Aorta (tissue), 5 donors: ENCODE results near the gene UTP14A. TPM values are rescaled to one million over a fixed set of nuclear protein-coding genes. Genes with fewer than 3 reads are reported as not detected.

Experiments used
- ATAC-seq: fragments of 200-7000 bp; cut with Tn5 transposase; one replicate; pipeline ENCODE4 v1.9.1; 2022; ENCODE audit warnings: moderate library complexity; ENCODE audit not compliant: low FRiP score
- DNase-seq, 2 donors: peaks; one replicate each; pipeline ENCODE4 v3.0.0-alpha.2; 2020
- H3K27ac ChIP-seq, 2 donors: one replicate each; pipeline ENCODE4 v1.5.1; 2013; ENCODE audit warnings: low read length in 2 of 2, mild to moderate bottlenecking in 2 of 2, moderate library complexity in 2 of 2, control low read depth in 1 of 2, inconsistent platforms in 1 of 2, low read depth in 1 of 2
- H3K27me3 ChIP-seq, 2 donors: one replicate each; pipeline ENCODE4 v1.6.1; 2013; ENCODE audit warnings: control low read depth in 1 of 2, low read length in 1 of 2, mild to moderate bottlenecking in 1 of 2, moderate library complexity in 1 of 2; ENCODE audit not compliant: insufficient read depth in 2 of 2, control insufficient read depth in 1 of 2
- H3K36me3 ChIP-seq, 2 donors: one replicate each; pipeline ENCODE4 v1.6.1; 2013; ENCODE audit warnings: control low read depth in 1 of 2, low read length in 1 of 2, mild to moderate bottlenecking in 1 of 2; ENCODE audit not compliant: insufficient read depth in 2 of 2, control insufficient read depth in 1 of 2
- H3K4me1 ChIP-seq, 2 donors: one replicate each; pipeline ENCODE4 v1.6.1; 2013; ENCODE audit warnings: low read length in 2 of 2, control low read depth in 1 of 2, mild to moderate bottlenecking in 1 of 2, moderate library complexity in 1 of 2; ENCODE audit not compliant: insufficient read depth in 2 of 2, control insufficient read depth in 1 of 2
- H3K4me3 ChIP-seq, 2 donors: one replicate each; pipeline ENCODE4 v1.5.1; 2013; ENCODE audit warnings: low read length in 2 of 2, control low read depth in 1 of 2, mild to moderate bottlenecking in 1 of 2
- H3K9me3 ChIP-seq: one replicate; pipeline ENCODE4 v1.6.1; 2013; ENCODE audit warnings: mild to moderate bottlenecking, low read length; ENCODE audit not compliant: control insufficient read depth
- WGBS, 2 donors: extraction: QIAGEN DNeasy Blood & Tissue Kit; methylation state at CpG; one replicate each; pipeline ENCODE4 v1.1.7; 2013; 5-methylcytosine and 5-hydroxymethylcytosine counted together
- intact Hi-C, 2 donors: fragments of 100-400 bp; cut with DNase I; formaldehyde crosslinking; loops; one replicate each; pipeline versions ENCODE4 v1.14.2 to v1.15.0; 2022
- polyA plus RNA-seq, 2 donors: library from polyadenylated mRNA; stranded (reverse); fragments of 200-250 nt; gene quantifications; one replicate each; pipeline ENCODE4 v1.2.3, GENCODE V29; 2013
- total RNA-seq, 2 donors: library from RNA; stranded (reverse); fragmentation: NEBNext Ultra II Directional; extraction: Animal tissue kit (Norgen Biotek cat#: 25700); gene quantifications; one replicate each; pipeline ENCODE4 v1.2.1, GENCODE V29; 2021
- donor health status: healthy with polysubstance abuse.
- donor health status: Bipolar disorder and iron deficiency.
- donor health status: DM: no; HTN: no; CAD: no.
- donor health status: DM: no; HTN: no; CAD: no.
- donor health status: DM: yes; HTN: yes; CAD: no.

UTP14A gene
- total and polyA plus RNA-seq, 4 donors: 8.1 to 13.6 (median 12.4) TPM

DNA sequence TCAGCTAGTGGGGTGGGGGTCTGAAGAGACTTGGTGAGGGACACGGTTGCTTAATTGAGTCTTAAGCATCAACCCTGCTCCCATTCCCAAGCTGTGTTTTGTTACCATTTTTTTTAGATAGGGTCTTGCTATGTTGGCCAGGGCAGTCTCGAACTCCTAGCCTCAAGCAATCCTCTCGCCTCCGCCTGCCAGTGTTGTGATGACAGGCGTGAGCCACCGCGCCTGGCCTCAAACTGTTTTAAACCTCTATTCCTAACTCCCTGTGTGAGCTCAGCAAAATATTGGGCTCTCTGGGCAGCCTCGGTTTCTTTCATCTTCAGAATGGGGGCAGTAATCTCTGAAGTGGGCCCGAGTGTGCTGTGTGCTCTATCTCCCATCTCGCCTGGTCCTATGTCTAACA, 50.2 kb downstream of the UTP14A start:
- intact Hi-C loops: no loop called here
- Histone ChIP-seq H3K27me3 (no peaks in the 10 kb centered on the region), H3K4me1 (no peaks in the 10 kb centered on the region), H3K27ac (no peak overlapping the region), H3K36me3 (no peaks in the 10 kb centered on the region), H3K9me3 (no peaks in the 10 kb centered on the region), H3K4me3 (no peak overlapping the region)
- ATAC-seq (no peak), DNase-seq (no peak)
- WGBS, 2 donors: 78 to 83% methylated on average over 10 of the region's 10 CpGs

DNA sequence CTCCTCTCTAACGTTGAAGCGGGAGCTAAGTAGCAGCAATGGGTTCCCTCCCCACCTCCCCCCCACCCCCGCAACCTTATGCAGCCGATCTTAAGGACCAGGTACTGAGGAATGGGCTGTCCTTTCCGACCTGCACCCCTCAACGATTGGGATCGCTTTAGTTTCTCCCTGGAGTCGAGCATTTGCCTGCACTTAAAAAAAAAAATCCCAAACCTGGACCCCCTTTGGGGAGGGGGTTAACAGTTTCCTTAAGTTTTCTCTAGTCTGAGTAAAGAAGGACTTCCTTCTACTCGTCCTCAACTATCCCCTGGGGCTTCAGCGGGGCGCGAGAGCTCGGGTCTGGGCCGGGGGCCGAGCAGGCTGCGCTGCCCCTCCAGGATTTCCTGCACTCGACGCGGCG, 50.8 kb downstream of the UTP14A start:
- no peak overlapping the region for H3K27ac ChIP-seq

DNA sequence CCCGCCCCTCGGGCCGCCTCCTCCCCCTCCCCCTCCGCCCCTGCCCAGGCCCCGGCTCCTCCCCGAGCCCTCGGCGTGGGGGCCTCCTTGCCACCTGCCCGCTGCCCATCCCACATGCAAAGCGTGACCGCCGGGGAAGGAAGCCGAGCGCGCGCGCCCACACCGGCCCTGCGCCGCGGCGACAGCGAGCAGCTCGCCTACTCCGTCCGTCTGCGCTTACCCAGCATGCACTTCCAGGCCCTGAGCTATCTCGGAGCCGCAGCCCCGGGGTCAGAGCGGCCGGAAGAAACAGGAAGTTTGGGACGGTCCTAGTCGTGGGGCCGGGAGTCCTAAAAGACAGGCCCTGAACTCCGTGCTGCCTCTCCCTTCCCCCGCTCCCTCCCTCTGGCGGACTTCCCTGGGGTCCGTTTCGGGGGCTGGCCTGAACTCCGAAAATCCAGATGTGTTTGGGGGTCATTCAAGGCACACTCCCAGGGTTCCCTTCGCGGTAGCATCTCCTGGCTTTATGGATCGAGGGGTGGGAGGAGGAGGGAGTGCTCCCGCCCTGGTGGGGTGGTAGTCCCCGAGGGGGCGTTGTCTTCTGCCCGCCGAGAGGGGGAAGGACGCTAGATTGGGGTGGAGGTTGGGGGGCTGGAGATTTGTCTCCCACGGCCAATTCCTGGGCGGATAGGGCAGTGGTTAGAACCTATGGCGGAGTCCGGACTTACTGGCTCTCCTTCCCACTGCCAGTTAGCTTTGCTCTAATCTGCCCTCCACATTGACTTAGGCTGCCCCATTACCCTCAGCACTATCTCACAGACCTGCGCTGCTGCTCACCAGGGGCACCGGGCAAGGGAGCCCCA, 51.5 kb downstream of the UTP14A start:
- Histone ChIP-seq H3K4me3 (peak overlapping the region in 1 of 2 donors; percentile 18), H3K4me1 (no peaks in the 10 kb centered on the region), H3K27me3 (no peaks in the 10 kb centered on the region), H3K27ac (no peak overlapping the region), H3K36me3 (no peaks in the 10 kb centered on the region), H3K9me3 (no peaks in the 10 kb centered on the region)
- DNase-seq (peak; percentile 84 to 85), ATAC-seq (peak; percentile 77)
- intact Hi-C loops: no loop called here
- WGBS, 2 donors: 12 to 33% methylated on average over 44 to 56 of the region's 56 CpGs

More for the DNA sequence above, 50.8 kb downstream of the UTP14A start:
- H3K36me3 ChIP-seq: no peaks in the 10 kb centered on the region
- intact Hi-C loops: no loop called here
- no peak for DNase-seq
- peak overlapping the region in 1 of 2 donors; percentile 18 for H3K4me3 ChIP-seq
- WGBS, 2 donors: 6 to 32% methylated on average over 20 of the region's 20 CpGs
- H3K9me3 ChIP-seq: no peaks in the 10 kb centered on the region
- no peak for ATAC-seq
- H3K4me1 ChIP-seq: no peaks in the 10 kb centered on the region
- no peaks in the 10 kb centered on the region for H3K27me3 ChIP-seq

GRCh38 chrX:129958083-129958465, 52.1 kb downstream of the UTP14A start:
- no peaks in the 10 kb centered on the region for H3K36me3 ChIP-seq
- intact Hi-C loops: no loop called here
- H3K4me3 ChIP-seq: no peak overlapping the region
- ATAC-seq: no peak
- H3K27ac ChIP-seq: no peak overlapping the region
- 83 to 96% methylated on average over 7 of the region's 7 CpGs for WGBS, 2 donors
- H3K4me1 ChIP-seq: no peaks in the 10 kb centered on the region
- H3K27me3 ChIP-seq: no peaks in the 10 kb centered on the region
- DNase-seq: no peak
- H3K9me3 ChIP-seq: no peaks in the 10 kb centered on the region

GRCh38 chrX:129958814-129959492, 53.0 kb downstream of the UTP14A start:
- H3K9me3 ChIP-seq: no peaks in the 10 kb centered on the region
- no peaks in the 10 kb centered on the region for H3K36me3 ChIP-seq
- DNase-seq: no peak
- H3K27me3 ChIP-seq: no peaks in the 10 kb centered on the region
- H3K27ac ChIP-seq: no peak overlapping the region
- no peaks in the 10 kb centered on the region for H3K4me1 ChIP-seq
- ATAC-seq: no peak
- 51 to 71% methylated on average over 13 of the region's 13 CpGs for WGBS, 2 donors
- no peak overlapping the region for H3K4me3 ChIP-seq
- intact Hi-C loops: no loop called here

DNA sequence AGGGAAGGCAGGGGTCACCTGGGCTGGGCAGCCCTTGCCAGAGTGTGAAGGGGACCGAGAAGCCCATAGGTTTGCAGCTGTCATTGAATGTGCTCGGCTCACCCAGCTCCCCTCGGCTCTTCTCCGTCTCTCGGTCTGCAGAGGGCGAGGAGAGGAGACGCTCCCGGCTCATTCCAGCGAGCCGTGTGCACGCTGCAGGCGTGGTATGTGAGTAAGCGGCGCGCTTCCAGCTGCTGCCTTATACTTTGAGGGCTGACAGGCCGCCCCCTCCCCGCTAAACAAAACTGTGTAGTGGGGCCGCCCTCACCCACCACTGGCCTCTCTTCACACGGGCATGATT, 53.5 kb downstream of the UTP14A start:
- Histone ChIP-seq H3K36me3 (no peaks in the 10 kb centered on the region), H3K9me3 (no peaks in the 10 kb centered on the region), H3K4me1 (no peaks in the 10 kb centered on the region), H3K4me3 (no peak overlapping the region), H3K27me3 (no peaks in the 10 kb centered on the region), H3K27ac (no peak overlapping the region)
- DNase-seq (no peak), ATAC-seq (no peak)
- WGBS, 2 donors: 27 to 41% methylated on average over 19 of the region's 19 CpGs
- intact Hi-C loops: no loop called here

- intact Hi-C loops: no loop called here
- no peak for ATAC-seq
- H3K36me3 ChIP-seq: no peaks in the 10 kb centered on the region
- no peak overlapping the region for H3K27ac ChIP-seq
- no peaks in the 10 kb centered on the region for H3K9me3 ChIP-seq
- 30 to 39% methylated on average over 26 of the region's 26 CpGs for WGBS, 2 donors
- H3K4me3 ChIP-seq: no peak overlapping the region
- no peaks in the 10 kb centered on the region for H3K4me1 ChIP-seq
- DNase-seq: peak; percentile 66 to 83
- H3K27me3 ChIP-seq: no peaks in the 10 kb centered on the region
Observed at GRCh38 chrX:129961180-129962083, 55.5 kb downstream of the UTP14A start.

DNA sequence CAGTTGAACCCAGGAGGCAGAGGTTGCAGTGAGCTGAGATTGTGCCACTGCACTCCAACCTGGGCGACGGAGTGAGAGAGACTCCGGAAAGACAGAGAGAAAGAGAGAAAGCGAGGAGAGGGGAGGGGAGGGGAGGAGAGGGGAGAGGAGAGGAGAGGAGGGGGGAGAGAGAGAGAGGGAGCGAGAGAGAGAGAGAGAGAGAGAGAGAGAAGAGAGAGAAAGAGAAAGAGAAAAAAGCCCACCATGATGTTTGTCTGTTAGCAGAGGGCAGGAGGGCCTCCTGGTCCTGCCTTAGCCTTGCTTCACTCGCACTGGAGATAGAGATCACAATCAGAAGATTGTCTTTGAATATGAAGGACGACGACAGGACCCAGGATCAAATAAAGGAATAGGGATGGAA, 57.8 kb downstream of the UTP14A start:
- no peaks in the 10 kb centered on the region for H3K36me3 ChIP-seq
- H3K27ac ChIP-seq: no peak overlapping the region
- H3K4me1 ChIP-seq: no peaks in the 10 kb centered on the region
- ATAC-seq: no peak
- no peaks in the 10 kb centered on the region for H3K9me3 ChIP-seq
- intact Hi-C loops: no loop called here
- no peak overlapping the region for H3K4me3 ChIP-seq
- no peak for DNase-seq
- 76 to 92% methylated on average over 8 of the region's 8 CpGs for WGBS, 2 donors
- H3K27me3 ChIP-seq: no peaks in the 10 kb centered on the region
